ENCODE measurements around the gene PCK2.

GRCh38 chr14:24092505-24093206, 1.5 kb upstream of the PCK2 start:
- no peak for TF ChIP-seq CTCF (IDR thresholded peaks at IDR 0.05; ENCODE audit: low read depth, low read length)
- no peak for TF ChIP-seq POLR2A (IDR thresholded peaks at IDR 0.05; ENCODE audit: extremely low read depth, insufficient read length)
- TF ChIP-seq MYC (IDR thresholded peaks at IDR 0.05; ENCODE audit: low read depth, low read length): no peak
- TF ChIP-seq MAX (IDR thresholded peaks at IDR 0.05; ENCODE audit: low read depth, low read length): no peak
